ENCODE results near the gene FPGS.

DNA sequence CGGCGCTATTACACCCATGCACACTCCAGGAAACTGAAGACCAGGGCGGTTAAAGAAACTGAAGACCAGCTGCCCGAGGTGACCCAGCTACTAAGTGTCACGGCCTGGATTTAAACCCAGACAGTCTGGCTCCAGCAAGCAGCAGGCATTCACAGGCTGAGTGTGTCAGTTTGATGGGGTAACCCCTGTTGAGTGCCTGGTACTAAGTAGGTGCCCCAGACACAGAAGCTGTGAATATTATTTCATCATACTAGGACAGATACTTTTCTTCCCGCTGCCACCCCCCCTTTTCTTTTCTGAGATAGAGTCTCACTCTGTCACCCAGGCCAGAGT lies 44.5 kb downstream of the FPGS start:
- no peak for TF ChIP-seq EZH2phosphoT487 (IDR thresholded peaks at IDR 0.05; ENCODE audit: borderline replicate concordance, low read depth, low read length)
- TF ChIP-seq, protein P1, sequence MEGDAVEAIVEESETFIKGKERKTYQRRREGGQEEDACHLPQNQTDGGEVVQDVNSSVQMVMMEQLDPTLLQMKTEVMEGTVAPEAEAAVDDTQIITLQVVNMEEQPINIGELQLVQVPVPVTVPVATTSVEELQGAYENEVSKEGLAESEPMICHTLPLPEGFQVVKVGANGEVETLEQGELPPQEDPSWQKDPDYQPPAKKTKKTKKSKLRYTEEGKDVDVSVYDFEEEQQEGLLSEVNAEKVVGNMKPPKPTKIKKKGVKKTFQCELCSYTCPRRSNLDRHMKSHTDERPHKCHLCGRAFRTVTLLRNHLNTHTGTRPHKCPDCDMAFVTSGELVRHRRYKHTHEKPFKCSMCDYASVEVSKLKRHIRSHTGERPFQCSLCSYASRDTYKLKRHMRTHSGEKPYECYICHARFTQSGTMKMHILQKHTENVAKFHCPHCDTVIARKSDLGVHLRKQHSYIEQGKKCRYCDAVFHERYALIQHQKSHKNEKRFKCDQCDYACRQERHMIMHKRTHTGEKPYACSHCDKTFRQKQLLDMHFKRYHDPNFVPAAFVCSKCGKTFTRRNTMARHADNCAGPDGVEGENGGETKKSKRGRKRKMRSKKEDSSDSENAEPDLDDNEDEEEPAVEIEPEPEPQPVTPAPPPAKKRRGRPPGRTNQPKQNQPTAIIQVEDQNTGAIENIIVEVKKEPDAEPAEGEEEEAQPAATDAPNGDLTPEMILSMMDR (conservative IDR thresholded peaks at IDR 0.05; ENCODE audit: low read length), result no peak

Measured in OCI-LY7 (cell line).